ENCODE results near the gene SLC25A28.
A peak's percentile ranks its signal among the peaks of the same experiment; 100 is the strongest.
"Not testable (repeated sequence)": the region's sequence is repeated elsewhere in the genome, so short reads cannot be mapped to it uniquely, and the experiment has no call there.

Gene SLC25A28

DNA sequence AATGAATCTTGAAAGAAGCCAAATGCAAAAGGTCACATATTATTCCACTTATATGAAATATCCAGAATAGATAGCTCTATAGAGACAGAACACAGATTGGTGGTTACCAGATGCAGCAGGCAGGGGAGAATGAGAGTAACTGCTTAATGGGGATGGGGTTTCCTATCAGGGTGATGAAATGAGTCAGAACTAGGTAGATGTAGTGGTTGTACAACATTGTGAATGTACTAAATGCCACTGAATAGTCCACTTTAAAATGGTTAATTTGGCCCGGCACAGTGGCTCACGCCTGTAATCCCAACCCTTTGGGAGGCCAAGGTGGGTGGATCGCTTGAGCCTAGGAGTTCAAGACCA is 9.4 kb upstream of the SLC25A28 start:
- FAIRE-seq (no peak), DNase-seq (ENCODE audit: insufficient read length, low spot score) (no peak)

DNA sequence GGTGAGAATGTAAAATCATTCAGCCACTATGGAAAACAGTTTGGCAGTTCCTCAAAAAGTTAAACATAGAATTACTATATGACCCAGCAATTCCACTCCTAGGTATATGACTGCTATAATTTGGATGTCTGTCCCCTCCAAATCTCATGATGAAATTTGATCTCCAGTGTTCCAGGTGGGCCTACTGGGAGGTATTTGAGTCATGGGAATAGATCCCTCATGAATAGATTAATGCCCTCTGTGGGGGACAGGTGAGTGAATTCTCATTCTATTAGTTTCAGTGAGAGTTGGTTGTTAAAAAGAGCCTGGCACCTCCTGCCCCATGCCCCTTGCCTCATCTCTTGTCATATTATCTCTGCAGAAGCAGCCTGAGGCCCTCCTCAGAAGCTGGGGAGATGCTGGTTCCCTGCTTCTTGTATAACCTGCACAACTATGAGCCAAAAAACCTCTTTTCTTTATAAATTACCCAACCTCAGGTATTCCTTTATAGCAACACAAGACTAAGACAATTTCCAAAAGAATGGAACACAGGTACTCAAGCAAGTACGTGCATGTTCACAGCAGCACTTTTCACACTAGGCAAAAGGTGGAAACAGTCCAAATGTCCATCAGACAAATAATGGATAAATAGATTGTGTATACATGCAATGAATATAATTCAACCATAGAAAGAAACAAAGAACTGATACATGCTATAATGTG is 8.8 kb upstream of the SLC25A28 start:
- FAIRE-seq (no peak), DNase-seq (ENCODE audit: insufficient read length, low spot score) (no peak)

DNA sequence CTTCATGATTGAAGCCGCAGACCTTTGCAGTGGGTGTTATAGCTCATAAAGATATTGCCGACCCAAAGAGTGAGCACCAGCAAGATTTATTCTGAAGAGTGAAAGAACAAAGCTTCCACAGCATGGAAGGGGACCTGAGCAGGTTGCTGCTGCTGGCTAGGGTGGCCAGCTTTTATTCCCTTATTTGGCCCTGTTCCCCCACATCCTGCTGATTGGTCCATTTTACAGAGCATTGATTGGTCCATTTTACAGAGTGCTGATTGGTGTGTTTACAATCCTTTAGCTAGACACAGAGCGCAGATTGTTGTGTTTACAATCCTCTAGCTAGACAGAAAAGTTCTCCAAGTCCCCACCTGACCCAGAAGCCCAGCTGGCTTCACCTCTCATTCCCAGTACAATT is 4.9 kb upstream of the SLC25A28 start:
- not testable (repeated sequence) for FAIRE-seq; DNase-seq (ENCODE audit: insufficient read length, low spot score)

DNA sequence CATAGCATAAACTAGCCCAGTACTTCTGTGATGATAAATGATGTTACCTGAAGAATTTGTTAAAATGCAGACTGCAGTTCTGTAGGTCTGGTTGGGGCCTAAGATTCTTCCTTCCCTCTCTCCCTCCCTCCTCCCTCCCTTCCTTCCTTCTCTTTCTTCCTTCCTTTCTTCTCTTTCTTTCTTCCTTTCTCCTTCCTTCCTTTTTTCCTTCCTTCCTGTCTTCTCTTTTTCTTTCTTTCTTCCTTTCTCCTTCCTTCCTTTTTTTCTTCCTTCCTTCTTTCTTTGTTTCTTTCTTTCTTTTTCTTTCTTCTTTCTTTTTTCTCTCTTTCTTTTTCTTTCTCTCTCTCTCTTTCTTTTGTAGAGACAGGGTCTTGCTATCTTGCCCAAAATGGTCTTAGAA is 3.7 kb upstream of the SLC25A28 start:
- FAIRE-seq: no peak
- DNase-seq (ENCODE audit: insufficient read length, low spot score): no peak

DNA sequence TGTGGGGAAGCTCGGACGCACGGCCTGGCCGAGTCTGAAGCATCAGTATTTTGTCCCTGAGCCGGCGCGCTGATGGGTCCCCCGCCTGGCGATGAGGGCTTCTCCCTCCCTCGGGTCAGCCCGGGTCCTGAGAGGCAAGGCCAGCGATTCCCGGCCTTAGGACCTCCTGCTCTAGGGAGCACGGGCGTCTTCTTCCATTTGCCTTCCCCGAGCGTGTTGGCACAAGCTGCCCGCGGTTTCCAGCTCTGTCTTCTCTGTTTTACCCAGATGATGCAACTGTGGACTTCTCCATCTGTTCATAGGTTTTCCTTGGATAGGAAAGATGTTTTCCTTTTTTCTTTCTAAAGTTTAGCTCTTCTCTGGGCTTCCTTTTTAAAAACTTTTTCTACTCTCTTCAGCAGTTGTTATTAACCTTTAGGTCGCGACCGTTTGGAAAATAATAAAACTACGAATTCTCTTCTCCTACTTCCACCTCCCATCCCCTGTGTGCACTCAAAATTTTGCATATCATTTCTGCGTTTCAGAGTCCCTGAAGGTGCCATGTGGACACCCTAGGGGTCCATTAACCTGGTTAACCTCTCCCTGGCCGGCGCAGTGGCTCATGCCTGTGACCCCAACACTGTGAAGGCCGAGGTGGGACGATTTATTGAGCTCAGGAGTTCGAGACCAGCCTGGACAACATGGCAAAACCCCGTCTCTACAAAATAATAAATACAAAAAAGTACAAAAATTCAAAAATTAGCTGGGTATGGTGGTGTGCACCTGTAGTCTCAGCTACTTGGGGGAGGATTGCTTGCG is 1.4 kb upstream of the SLC25A28 start:
- DNase-seq (ENCODE audit: insufficient read length, low spot score): no peak
- no peak for FAIRE-seq

DNA sequence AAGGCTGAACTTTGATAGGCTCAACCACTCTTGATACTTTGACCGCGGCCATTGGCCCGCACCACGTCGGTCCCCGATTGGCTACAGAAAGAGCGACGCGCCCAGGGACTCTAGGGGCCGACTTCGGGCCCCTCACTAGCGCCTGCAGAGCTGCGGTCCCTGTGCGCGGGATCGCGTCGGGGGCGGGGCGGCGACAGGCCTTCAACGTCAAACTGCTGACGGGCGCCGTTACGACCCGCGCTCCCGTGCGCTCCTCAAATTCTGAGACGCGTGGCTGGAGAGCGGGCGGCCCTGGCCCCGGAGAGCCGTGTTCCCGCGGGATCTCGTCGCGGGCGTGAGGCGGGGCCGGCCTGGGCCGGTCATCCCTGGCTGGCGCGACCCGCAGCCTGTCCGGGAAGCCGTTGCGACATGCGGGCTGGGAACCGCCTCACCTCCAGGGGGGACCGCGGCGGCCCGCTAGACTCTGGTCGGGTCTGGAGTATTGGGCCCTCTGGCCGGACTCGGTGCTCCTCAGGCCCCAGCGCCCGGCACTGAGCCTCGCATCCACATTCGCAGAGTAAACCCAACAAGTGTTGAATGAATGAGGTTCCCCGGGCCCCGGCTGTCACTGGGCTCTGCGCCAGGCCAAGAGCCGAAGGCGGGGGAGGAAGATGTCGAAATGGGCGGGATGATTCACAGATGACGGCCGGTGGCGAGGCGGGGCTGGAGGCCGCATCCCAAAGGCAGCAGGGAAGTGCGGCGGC is 643 bp upstream of the SLC25A28 start:
- peak; percentile 87 for DNase-seq (ENCODE audit: insufficient read length, low spot score)
- FAIRE-seq: peak; percentile 83

DNA sequence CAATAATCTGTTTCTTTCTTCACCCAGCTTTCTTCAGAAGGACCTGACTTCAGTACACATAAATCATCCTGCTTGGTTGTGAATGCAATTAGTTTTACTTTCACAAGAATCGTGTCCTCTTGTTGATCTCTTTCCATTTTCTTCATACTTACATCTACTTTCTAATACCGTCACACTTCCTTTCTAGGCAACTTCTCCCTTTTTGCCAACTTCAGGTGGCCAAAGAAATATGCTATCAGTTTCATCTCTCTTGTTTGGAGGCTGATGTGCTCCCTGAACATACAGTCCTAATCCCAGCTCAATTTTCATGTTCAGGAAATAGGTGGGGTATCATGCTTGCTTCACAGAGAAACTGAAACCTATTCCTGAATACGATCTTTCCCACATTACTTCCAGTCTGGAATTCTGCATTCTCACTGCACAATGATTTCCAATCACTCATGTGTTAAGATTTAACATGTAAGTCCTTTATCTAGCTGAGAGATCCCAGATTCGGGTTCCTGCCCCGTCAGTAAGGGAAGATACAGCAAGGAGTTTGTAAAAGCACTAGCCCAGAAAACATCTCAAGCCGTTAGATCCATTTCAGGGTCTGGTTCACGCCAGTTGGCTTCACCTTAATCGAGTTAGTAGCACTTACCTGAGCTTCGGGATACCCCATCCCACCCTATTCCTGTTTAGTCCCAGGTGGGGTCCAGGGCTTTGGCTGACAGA is 994 bp downstream of the SLC25A28 start:
- DNase-seq (ENCODE audit: insufficient read length, low spot score): no peak
- FAIRE-seq: no peak

DNA sequence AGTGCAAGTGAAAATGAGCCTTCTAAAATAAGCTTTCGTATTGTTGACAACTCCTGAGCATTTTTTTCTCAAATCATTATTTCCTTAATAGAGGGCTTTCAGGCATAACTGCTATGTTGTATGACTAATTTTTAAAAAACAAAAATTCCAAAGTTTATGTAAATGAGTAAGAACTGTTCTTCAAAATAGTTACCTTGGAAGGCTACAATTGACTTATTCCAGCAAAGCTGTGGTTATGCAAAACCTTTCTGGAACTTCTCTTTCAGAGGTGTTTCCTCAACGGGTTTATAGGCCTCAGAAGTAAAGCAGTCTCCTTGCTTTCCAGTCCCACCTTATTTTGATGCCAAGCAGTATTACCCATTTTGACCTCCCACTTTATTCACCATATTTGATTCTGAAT is 2.5 kb downstream of the SLC25A28 start:
- FAIRE-seq: no peak
- no peak for DNase-seq (ENCODE audit: insufficient read length, low spot score)

DNA sequence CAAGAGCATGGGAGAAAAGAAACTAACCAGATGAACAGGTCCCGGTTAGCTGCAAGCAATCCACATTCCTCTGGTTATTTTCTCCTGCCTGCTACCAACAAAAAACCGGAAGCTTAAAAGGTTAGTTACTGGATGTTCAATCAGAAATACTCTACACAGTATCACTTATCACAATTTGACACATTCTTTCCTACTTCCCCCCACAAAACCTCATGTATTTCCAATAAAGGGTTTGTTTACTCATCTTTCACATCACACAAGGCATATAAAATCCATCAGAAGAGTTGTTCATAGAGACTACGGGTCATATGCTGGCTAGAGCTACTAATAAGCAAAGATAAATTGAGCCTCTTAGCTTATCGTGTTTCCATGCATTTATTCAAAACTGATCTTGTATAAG is 4.8 kb downstream of the SLC25A28 start:
- no peak for FAIRE-seq
- no peak for DNase-seq (ENCODE audit: insufficient read length, low spot score)

DNA sequence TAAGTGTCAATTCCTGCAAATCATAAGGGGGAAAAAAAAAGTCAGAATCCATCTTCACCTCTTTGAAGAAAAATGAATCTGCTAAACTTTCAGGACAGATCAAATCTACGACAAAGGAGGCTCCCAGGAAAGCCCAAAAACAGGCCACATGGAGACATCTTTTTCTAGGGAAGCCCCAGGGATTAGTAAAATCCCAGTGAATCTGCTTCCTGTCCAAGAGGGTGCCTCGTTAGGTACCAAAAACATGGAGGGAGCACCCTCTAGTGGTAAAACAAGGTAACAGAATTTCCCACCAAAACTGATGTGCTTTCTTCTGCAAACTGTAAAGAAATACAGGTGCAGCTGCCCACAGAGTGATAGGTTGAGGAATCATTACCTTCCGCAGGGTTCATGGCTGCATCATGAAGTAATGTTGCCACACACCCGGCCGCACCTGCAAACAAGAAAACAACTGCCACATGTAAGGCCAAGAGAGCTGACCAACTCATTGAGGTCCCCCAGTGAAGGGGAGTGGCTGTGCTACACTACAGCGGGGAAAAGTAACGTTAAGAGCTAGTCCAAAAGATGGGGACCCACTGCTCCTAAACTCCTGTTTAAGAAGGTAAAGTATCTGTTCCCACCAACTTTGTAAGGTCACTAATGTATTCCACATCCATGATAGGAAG is 7.9 kb downstream of the SLC25A28 start:
- FAIRE-seq (no peak), DNase-seq (ENCODE audit: insufficient read length, low spot score) (peak; percentile 71)

DNA sequence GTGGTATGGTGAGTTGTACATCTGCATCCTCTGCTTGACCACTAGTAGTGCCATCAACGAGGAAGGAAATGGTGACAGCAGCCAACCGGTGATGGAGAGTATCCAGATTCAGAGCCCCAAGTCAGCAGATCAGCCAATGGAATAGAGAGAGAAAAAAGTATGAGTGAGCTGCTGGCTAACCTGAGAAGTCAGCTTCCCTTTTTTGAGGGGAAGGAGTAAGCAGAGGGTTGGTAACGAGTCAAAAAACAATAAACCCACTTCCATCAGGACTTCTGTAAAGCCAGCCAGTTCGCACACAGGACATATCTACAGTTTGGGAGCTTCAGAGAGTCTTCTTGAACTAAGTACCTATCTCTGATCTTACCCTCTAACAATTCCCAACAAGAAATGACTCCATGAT is 8.9 kb downstream of the SLC25A28 start:
- DNase-seq (ENCODE audit: insufficient read length, low spot score): no peak
- no peak for FAIRE-seq

DNA sequence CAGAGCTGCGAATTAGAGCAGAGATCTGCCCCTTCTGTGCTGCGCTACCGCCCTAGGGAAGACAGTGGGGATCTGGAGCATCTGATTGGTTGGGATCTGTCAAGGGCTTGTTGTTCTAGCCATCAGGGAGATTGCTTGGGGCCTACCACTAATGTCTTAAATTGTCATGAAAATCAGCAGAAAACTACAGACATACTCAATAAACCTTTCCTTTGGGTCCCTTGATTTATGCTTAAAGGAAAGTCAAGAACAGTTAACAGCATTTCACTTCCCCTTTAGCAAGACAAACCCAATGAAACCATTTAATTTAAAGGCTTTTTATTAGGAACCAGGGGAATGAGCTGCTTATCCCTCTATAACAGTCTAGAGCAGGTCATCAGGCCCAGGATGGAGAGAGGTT is 10.0 kb downstream of the SLC25A28 start:
- no peak for DNase-seq (ENCODE audit: insufficient read length, low spot score)
- FAIRE-seq: no peak

DNA sequence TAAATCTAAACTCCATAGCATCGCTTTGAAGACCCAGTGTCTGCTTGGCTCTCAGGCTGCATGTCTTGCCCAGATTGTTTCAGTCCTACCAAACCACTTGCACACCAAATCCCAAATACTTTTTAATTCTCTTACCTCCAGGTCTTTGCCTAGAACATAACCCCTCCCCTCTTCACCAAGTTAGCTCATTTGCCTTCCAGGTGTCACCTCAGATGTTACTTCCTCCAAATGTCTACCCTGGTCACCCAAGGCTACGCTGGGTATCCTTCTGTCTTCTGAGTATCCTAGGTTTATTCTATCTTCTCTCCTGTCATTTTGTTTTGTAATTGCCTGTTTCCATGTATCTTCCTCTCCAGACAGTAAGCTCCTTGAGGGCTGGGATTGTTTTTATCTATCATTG is 11.1 kb downstream of the SLC25A28 start:
- FAIRE-seq: no peak

DNA sequence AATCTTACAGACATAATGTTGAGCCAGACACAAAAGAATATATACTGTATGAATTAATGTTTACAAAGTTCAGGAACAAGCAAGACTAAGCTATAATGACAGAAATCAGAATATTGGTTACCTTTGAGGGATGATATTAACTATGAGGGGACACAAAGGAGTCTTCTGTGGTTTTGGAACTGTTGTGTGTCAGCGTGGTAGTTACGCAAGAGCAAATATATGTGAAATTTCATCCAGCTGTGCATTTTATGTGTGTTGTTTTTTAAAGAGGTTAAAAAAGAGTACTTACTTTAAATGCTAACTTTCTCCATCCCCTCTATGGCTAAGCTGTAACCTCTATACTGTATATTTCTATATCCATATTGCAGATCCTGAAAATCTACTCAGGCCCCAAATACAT is 14.9 kb downstream of the SLC25A28 start:
- FAIRE-seq: no peak
- no peak for DNase-seq (ENCODE audit: insufficient read length, low spot score)

More for the DNA sequence above, 11.1 kb downstream of the SLC25A28 start:
- DNase-seq (ENCODE audit: insufficient read length, low spot score): no peak

DNA sequence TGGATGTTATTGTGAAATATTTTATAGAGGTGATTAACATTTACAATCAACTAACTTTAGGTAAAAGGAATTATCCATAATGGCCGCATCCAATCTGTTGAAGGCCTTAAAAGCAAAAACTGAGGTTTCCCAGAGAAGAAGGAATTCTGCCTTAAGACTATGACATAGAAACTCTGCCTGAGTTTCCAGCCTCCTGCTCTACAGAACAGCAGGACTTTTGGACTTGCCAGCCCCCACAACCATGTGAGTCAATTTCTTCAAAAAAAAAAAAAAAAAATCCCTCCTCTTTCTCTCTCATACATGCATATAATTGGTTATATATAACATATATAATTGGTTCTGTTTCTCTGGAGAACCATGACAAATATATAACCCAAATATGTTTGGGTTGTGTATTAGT is 15.4 kb downstream of the SLC25A28 start:
- no peak for FAIRE-seq
- DNase-seq (ENCODE audit: insufficient read length, low spot score): no peak

DNA sequence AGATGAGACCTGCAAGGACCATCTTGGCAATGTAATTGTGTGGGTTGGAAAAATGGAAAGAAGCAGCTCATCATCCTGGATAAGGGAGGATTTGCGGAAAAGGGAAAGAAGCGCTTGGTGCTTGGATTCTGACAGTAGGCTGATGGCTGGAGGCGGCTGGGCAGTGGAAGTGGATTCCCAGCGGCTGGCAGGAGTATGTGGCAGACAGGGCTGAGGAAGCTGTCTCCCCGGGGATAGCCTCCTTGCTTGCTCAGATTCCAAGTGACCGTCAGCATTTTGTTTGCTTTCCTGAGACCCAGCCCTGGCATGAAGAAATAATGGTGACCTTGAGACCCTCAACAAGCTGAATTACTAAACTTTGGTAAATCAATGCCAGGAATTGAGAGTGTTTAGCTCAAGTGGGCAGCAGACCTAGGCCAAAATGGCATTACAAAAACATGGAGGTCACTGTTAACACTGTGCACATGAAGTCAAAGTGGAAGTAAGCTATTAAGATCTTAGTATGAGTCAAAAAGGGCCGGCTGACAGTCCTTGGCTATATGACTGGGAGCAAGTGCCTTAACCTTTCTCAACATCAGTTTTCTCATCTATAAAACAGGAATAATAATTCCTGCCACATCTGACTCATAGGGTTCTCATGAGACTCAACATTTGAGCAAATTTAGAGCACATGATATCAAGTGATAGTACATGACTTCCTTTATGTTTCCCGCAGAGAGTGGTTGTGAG is 21.3 kb downstream of the SLC25A28 start:
- FAIRE-seq (no peak), DNase-seq (ENCODE audit: insufficient read length, low spot score) (no peak)

DNA sequence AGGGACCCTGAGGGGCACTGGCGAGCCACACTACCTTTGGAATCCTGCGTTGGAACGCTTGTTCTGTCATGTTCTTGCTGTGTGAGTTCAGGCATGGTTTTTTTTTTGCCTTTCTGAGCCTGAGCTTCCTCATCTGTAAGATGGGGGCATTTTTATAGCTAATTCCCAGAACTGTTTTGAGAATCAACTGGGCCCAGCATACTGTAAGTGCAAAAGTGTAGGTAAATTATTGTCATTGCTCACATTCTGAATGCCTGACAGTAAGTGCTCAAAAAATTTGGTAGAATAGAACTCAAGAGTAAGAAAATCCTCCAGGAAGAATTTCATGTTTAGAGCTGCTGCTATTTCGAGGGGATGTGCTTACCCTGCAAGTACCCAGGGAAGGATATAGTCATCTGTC is 22.2 kb downstream of the SLC25A28 start:
- FAIRE-seq: no peak
- no peak for DNase-seq (ENCODE audit: insufficient read length, low spot score)

DNA sequence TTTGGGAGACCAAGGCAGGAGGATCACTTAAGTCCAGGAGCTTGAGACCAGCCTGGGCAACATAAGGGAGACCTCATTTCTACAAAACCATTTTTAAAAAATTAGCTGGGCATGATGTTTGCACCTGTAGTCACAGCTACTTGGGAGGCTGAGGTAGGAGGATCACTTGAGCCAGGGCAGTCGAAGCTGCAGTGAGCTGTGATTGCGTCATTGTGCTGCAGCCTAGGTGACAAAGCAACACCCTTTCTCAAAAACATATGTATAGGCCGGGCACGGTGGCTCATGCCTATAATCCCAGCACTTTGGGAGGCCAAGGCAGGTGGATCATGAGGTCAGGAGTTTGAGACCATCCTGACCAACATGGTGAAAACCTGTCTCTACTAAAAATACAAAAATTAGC is 23.5 kb downstream of the SLC25A28 start:
- DNase-seq (ENCODE audit: insufficient read length, low spot score); FAIRE-seq: not testable (repeated sequence)

DNA sequence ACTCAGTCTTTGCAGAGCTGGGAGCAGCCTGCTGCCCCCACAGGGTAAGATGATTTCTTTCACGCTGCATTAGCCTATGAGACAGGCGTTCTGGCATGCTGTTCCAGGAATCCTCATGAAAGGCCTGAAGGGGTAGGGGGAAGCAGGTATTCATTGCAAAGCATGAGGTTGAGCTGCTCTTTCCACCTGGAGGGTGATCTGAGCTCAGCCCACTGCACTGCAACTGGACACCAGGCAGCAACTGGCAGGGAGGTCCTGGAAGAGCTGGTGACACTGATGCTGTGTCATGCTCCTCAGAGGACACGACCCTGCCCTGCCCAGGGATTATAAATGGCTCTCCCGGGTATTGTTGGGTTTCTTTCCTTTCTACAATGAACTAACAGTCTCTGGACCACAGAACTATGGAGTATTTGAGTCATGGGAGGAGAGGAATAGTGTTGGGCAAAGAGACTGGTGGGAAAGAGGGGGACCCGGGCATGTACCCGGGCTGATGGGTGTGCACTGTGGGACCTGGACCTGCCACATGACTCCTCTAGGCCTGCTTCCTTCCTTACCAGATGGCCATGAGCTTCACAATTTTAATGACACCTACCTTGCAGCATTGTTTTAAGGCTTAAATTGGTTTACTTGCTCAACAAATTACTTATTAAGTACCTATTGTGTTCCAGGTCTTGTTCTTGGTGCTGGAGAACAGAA is 24.3 kb downstream of the SLC25A28 start:
- FAIRE-seq: no peak

More for the DNA sequence above, 24.3 kb downstream of the SLC25A28 start:
- DNase-seq (ENCODE audit: insufficient read length, low spot score): no peak

All from HTR-8/SVneo (cell line).